Kidney (tissue), 14 donors: ENCODE data around the gene TRAFD1. TPM values are rescaled to one million over a fixed set of nuclear protein-coding genes. Genes with fewer than 3 reads are reported as not detected.

ENCODE experiments used
- DNase-seq, 5 donors: peaks; one replicate each; pipeline ENCODE4 v3.0.0-alpha.2; 2013 to 2020
- FAIRE-seq: peaks from 2 replicates; lab custom pipeline; 2012; peaks lifted over from hg19 to GRCh38; lab: Jason Lieb, UNC
- H3K27ac ChIP-seq, 2 donors: one replicate each; pipeline ENCODE4 v1.7.0; 2013; ENCODE audit warnings: low read depth in 2 of 2, low read length in 2 of 2, inconsistent platforms in 1 of 2
- H3K27me3 ChIP-seq: one replicate; pipeline ENCODE4 v1.7.1; 2013; ENCODE audit warnings: low read length, inconsistent platforms; ENCODE audit not compliant: control insufficient read depth, insufficient read depth
- H3K36me3 ChIP-seq, 3 donors: one replicate each; pipeline versions ENCODE4 v1.7.0 to v1.7.1; 2013; ENCODE audit warnings: low read length in 3 of 3, control low read depth in 1 of 3, inconsistent platforms in 1 of 3; ENCODE audit not compliant: insufficient read depth in 3 of 3, control insufficient read depth in 2 of 3
- H3K4me1 ChIP-seq, 3 donors: one replicate each; pipeline versions ENCODE4 v1.7.0 to v1.7.1; 2013; ENCODE audit warnings: low read length in 3 of 3, inconsistent platforms in 1 of 3, low read depth in 1 of 3; ENCODE audit not compliant: control insufficient read depth in 2 of 3, insufficient read depth in 2 of 3
- H3K4me3 ChIP-seq, 3 donors: one replicate each; pipeline versions ENCODE4 v1.7.0 to v1.8.1; 2013; ENCODE audit warnings: low read length in 3 of 3, control low read depth in 1 of 3, inconsistent platforms in 1 of 3
- H3K9ac ChIP-seq, 3 donors: one replicate each; pipeline versions ENCODE4 v1.7.0 to v1.7.1; 2013; ENCODE audit warnings: low read length in 3 of 3, control low read depth in 1 of 3, inconsistent platforms in 1 of 3
- H3K9me3 ChIP-seq, 3 donors: one replicate each; pipeline versions ENCODE4 v1.7.0 to v1.7.1; 2013; ENCODE audit warnings: low read length in 3 of 3, control low read depth in 1 of 3, inconsistent platforms in 1 of 3; ENCODE audit not compliant: control insufficient read depth in 2 of 3, insufficient read depth in 1 of 3
- intact Hi-C: fragments of 100-400 bp; cut with DNase I; formaldehyde crosslinking; loops from one replicate; pipeline ENCODE4 v1.11.1; 2022
- polyA plus RNA-seq: library from polyadenylated mRNA; stranded (reverse); fragments of 350-450 nt; fragmentation: Illumina TruSeq; extraction: RNeasy Lipid Tissue Mini Kit (QIAGEN cat#74804); gene quantifications from one replicate; pipeline ENCODE4 v1.2.3, GENCODE V29; 2014; ENCODE audit warnings: low read depth, low replicate concordance; ENCODE audit not compliant: insufficient read depth
- total RNA-seq: library from RNA; stranded (reverse); fragmentation: NEBNext Ultra II Directional; extraction: Animal tissue kit (Norgen Biotek cat#: 25700); gene quantifications from one replicate; pipeline ENCODE4 v1.2.1, GENCODE V29; 2021
- TF ChIP-seq, protein P1 (sequence below): IDR thresholded peaks from 3 replicates; pipeline ENCODE4 v1.5.1; 2012; ENCODE audit warnings: mild to moderate bottlenecking, moderate library complexity, borderline replicate concordance; ENCODE audit not compliant: insufficient read depth; ENCODE audit errors: extremely low read depth
- donor health status: control.
- donor health status: control.
- donor health status: control.
- donor health status: control.
- donor health status: control.
- donor health status: DM: yes; HTN: yes; CAD: no.
- donor health status: Normal renal cell carcinoma (clear cell type).

The TRAFD1 gene
- total and polyA plus RNA-seq, 2 donors from 2014 or later, result 16.4 to 27.1 TPM

DNA sequence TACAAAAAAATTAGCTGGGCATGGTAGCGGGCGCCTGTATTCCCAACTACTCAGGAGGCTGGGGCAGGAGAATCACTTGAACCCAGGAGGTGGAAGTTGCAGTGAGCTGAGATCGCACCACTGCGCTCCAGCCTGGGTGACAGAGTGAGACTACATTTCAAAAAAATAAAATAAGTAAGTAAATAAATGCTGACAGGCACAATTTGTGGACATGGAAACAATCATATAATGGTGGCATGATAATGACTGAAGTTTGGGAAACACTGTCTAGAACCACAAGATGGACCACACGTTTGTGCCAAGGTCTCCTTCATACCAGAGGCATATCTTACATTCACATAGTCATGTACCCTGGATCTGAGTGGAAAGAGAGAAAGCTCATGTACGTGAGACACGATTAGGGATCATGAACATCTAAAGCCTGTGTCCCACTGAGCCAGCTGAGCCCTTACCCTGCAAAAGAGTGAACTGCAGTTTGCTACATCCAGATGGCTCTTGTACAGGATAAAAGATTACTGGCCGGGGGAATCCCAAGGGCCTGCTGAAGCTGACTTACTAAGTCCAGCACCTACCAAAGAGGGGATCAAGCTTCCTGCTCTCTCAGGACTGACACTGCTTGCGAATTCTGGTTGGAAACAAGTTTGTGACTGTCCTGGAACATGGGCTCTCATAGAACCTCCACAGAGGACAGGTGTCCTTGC lies 62.9 kb downstream of the TRAFD1 start:
- no peak for FAIRE-seq
- H3K27me3 ChIP-seq, result no peaks in the 10 kb centered on the region

DNA sequence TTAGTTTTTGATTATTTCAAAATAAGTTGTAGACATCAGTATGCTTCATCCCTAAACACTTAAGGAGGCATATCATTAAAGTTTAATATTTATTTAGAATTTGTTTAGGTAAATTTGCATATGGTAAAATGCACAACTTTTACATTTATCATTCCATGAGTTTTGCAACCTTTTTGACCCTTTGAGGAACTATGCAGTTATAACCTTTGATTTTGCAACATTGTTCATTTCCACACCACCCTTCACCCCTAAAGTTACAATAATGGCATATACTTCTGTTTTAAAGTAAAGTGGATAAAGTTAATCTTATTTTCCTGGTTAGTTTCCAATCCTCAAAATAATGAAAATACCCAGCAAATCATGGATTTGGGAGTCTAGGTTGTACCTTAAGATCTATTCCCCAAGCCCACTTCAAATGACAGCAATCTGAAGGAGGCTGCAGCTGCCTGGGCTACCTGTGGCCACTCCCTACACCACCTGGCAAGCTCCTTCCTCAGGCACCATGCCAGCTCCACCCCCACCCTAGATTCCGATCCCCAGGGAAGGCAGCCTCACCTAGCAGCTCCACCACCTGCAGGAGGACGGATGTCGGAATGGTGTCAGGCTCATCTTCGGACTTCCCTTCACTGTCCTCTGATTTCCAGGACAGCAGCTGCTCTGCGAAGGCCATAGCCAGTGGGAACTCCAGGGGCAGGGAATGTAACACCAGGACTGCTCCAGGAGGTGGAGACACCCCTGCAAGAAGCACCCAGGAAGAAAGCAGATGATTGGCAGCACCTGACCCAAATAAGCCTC lies 65.1 kb downstream of the TRAFD1 start:
- FAIRE-seq (no peak), DNase-seq (no peak)
- TF ChIP-seq, protein P1, sequence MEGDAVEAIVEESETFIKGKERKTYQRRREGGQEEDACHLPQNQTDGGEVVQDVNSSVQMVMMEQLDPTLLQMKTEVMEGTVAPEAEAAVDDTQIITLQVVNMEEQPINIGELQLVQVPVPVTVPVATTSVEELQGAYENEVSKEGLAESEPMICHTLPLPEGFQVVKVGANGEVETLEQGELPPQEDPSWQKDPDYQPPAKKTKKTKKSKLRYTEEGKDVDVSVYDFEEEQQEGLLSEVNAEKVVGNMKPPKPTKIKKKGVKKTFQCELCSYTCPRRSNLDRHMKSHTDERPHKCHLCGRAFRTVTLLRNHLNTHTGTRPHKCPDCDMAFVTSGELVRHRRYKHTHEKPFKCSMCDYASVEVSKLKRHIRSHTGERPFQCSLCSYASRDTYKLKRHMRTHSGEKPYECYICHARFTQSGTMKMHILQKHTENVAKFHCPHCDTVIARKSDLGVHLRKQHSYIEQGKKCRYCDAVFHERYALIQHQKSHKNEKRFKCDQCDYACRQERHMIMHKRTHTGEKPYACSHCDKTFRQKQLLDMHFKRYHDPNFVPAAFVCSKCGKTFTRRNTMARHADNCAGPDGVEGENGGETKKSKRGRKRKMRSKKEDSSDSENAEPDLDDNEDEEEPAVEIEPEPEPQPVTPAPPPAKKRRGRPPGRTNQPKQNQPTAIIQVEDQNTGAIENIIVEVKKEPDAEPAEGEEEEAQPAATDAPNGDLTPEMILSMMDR, result no peak
- H3K9ac ChIP-seq, result no peak overlapping the region
- H3K4me1 ChIP-seq, result no peaks in the 10 kb centered on the region
- no peaks in the 10 kb centered on the region for H3K27me3 ChIP-seq
- no peak overlapping the region for H3K4me3 ChIP-seq
- intact Hi-C loops, result no loop called here
- no peaks in the 10 kb centered on the region for H3K9me3 ChIP-seq
- no peak overlapping the region for H3K27ac ChIP-seq
- peaks cover 4 to 54% (median 30%) of the 10 kb centered on the region in 3 donors for H3K36me3 ChIP-seq

More for the DNA sequence above, 62.9 kb downstream of the TRAFD1 start:
- Histone ChIP-seq H3K9me3 (no peaks in the 10 kb centered on the region), H3K27ac (no peak overlapping the region), H3K4me1 (no peaks in the 10 kb centered on the region), H3K36me3 (peaks cover 2 to 33% (median 27%) of the 10 kb centered on the region in 3 donors), H3K9ac (no peak overlapping the region), H3K4me3 (no peak overlapping the region)
- intact Hi-C loops, result no loop called here
- TF ChIP-seq, protein P1, result no peak
- no peak for DNase-seq

DNA sequence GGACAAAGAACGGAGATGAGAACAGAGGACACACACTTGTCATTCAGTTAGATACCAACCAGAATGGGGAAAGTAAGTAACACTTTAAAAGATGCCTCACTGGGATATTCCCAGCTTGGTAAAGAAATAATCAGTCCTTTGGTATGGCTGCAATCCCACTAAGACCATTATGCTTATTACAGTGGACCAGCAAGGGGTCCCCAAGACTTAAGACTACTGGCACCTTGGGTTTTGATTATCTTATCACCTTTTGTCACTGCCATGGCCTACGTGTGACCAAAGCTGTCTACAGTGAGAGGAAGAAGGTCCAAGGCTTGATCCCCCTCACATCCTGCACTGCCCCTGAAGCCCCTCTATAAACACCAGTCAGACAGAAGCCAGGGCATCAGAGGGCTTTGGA lies 65.8 kb downstream of the TRAFD1 start:
- no peak overlapping the region for H3K9ac ChIP-seq
- TF ChIP-seq, protein P1, result no peak
- no peaks in the 10 kb centered on the region for H3K27me3 ChIP-seq
- no peaks in the 10 kb centered on the region for H3K9me3 ChIP-seq
- H3K4me1 ChIP-seq, result no peaks in the 10 kb centered on the region
- H3K4me3 ChIP-seq, result no peak overlapping the region
- DNase-seq (no peak), FAIRE-seq (no peak)
- peaks cover 5 to 54% (median 31%) of the 10 kb centered on the region in 3 donors for H3K36me3 ChIP-seq
- intact Hi-C loops, result no loop called here
- H3K27ac ChIP-seq, result no peak overlapping the region
